K562 (cell line): Measurements from ENCODE around the gene PLD1. TPM values are rescaled to one million over a fixed set of nuclear protein-coding genes. Genes with fewer than 3 reads are reported as not detected.

ENCODE experiments used
- ATAC-seq: fragments of 200-7000 bp; cut with Tn5 transposase; 3 replicates; pipeline ENCODE4 v1.9.1; 2020; ENCODE audit warnings: moderate library complexity
- BruUV-seq: library from RNA; stranded (reverse); fragments of 400-500 nt; replicated peaks from 2 replicates; lab custom pipeline; 2021; lab: Mats Ljungman, UMichigan
- CTCF ChIA-PET: fragments of 300-600 bp; formaldehyde crosslinking; extraction: SDS; loops from one replicate; lab custom pipeline; 2021; ENCODE audit warnings: low intra/inter-chr PET ratio; lab: Yijun Ruan, JAX
- POLR2A ChIA-PET: fragments of 300-600, 350-650 bp; sonication (Branson Sonifier 250); formaldehyde crosslinking; extraction: SDS; loops from one replicate; lab custom pipeline; 2021; ENCODE audit warnings: antibody characterized with exemption, inconsistent platforms; lab: Yijun Ruan, JAX
- DNase-seq, 4 experiments: peaks; one replicate each; pipeline versions ENCODE4 v3.0.0 to v3.0.0-alpha.2; 2011 to 2018; ENCODE audit warnings: low spot score in 3 of 4, mixed read lengths in 3 of 4; ENCODE audit errors: extremely low read depth in 1 of 4
- FAIRE-seq: peaks from 2 replicates; lab custom pipeline; 2011; peaks lifted over from hg19 to GRCh38; lab: Jason Lieb, UNC
- H2AFZ ChIP-seq: 2 replicates; pipeline ENCODE4 v1.6.0; 2011; ENCODE audit warnings: low read depth, low read length, control low read depth, inconsistent platforms
- H3K27ac ChIP-seq: fragments of 200-600 bp; 3 replicates; pipeline ENCODE4 v1.8.0; 2011; ENCODE audit warnings: low read depth, mild to moderate bottlenecking, control low read depth, inconsistent platforms, low read length, moderate library complexity, mixed read lengths; ENCODE audit errors: extremely low read depth
- H3K27me3 ChIP-seq, 2 experiments: fragments of 300-600 bp in 1 of 2; 2 replicates in 1 of 2; 3 replicates in 1 of 2; pipeline versions ENCODE4 v1.6.0 to v1.8.0; 2011; ENCODE audit warnings: inconsistent platforms in 2 of 2, low read length in 2 of 2, mild to moderate bottlenecking in 1 of 2, mixed read lengths in 1 of 2, moderate library complexity in 1 of 2; ENCODE audit not compliant: control insufficient read depth in 2 of 2, insufficient read depth in 2 of 2
- H3K36me3 ChIP-seq: fragments of 300-600 bp; 3 replicates; pipeline ENCODE4 v1.8.0; 2011; ENCODE audit warnings: mild to moderate bottlenecking, low read length, inconsistent platforms; ENCODE audit not compliant: control insufficient read depth, insufficient read depth
- H3K4me1 ChIP-seq, 2 experiments: fragments of 200-600 bp in 1 of 2; replicated peaks in 1 of 2; 2 replicates in 1 of 2; 3 replicates in 1 of 2; pipeline versions ENCODE4 v1.5.1 to v1.8.0; 2011; ENCODE audit warnings: inconsistent platforms in 2 of 2, low read length in 2 of 2, mild to moderate bottlenecking in 1 of 2, mixed read lengths in 1 of 2, moderate library complexity in 1 of 2; ENCODE audit not compliant: control insufficient read depth in 2 of 2, insufficient read depth in 2 of 2
- H3K4me2 ChIP-seq: 2 replicates; pipeline ENCODE4 v1.6.1; 2011; ENCODE audit warnings: low read length, control low read depth, inconsistent platforms, mixed read lengths; ENCODE audit not compliant: insufficient read depth
- H3K4me3 ChIP-seq: fragments of 200-600 bp; sonication (generic), shearing (Covaris generic); 2 replicates; pipeline ENCODE4 v1.5.1; 2016; ENCODE audit warnings: control low read depth, inconsistent platforms
- H3K79me2 ChIP-seq: fragments of 200-600 bp; 3 replicates; pipeline ENCODE4 v1.8.0; 2011; ENCODE audit warnings: low read length, inconsistent platforms; ENCODE audit not compliant: control insufficient read depth, insufficient read depth
- H3K9ac ChIP-seq, 2 experiments: 2 replicates each; pipeline versions ENCODE4 v1.6.0 to v1.6.1; 2011; ENCODE audit warnings: low read depth in 2 of 2, low read length in 2 of 2, control low read depth in 1 of 2, inconsistent platforms in 1 of 2, mild to moderate bottlenecking in 1 of 2, mixed read lengths in 1 of 2; ENCODE audit not compliant: insufficient read depth in 1 of 2
- H3K9me1 ChIP-seq: one replicate; pipeline ENCODE4 v1.6.0; 2011; ENCODE audit warnings: inconsistent platforms, mild to moderate bottlenecking, low read length, moderate library complexity; ENCODE audit not compliant: control insufficient read depth, insufficient read depth
- H3K9me3 ChIP-seq: replicated peaks from 2 replicates; pipeline ENCODE4 v1.5.1; 2011; ENCODE audit warnings: low read depth, low read length, inconsistent platforms; ENCODE audit not compliant: control insufficient read depth, insufficient read depth
- H4K20me1 ChIP-seq: replicated peaks from 2 replicates; pipeline ENCODE4 v1.6.1; 2011; ENCODE audit warnings: low read length, inconsistent platforms, mixed read lengths; ENCODE audit not compliant: control insufficient read depth, insufficient read depth
- MGA ChIP-seq: fragments of 450-650 bp; IDR thresholded peaks from 2 replicates; pipeline ENCODE4 v1.6.1; 2016; ENCODE audit warnings: mild to moderate bottlenecking, moderate library complexity
- ZBTB12 ChIP-seq: fragments of 250-450 bp; sonication (Bioruptor Pico); IDR thresholded peaks from 2 replicates; pipeline ENCODE4 v1.4.0; 2020
- WGBS: fragments of 100-300 bp; shearing (Covaris generic); methylation state at CpG from one replicate; pipeline ENCODE4 v1.1.6; 2016; ENCODE audit warnings: low coverage, mixed read lengths; ENCODE audit not compliant: insufficient coverage; ENCODE audit errors: missing lambda C conversion rate; 5-methylcytosine and 5-hydroxymethylcytosine counted together
- in situ Hi-C: fragments of 300-500 bp; cut with MboI; formaldehyde crosslinking; loops from 4 replicates; pipeline ENCODE4 v1.15.0; 2018; ENCODE audit warnings: inconsistent platforms, mixed read lengths
- intact Hi-C: fragments of 100-400 bp; cut with micrococcal nuclease; formaldehyde crosslinking; loops from 2 replicates; pipeline ENCODE4 v1.14.2; 2022
- polyA plus RNA-seq, 8 experiments: library from polyadenylated mRNA; depleted of rRNA in 4 of 8; stranded (reverse) in 5 of 8; unstranded in 3 of 8; fragments of >200 nt; fragmentation: Nextera tagmentation in 2 of 8; fragmentation: Illumina TruSeq in 1 of 8; extraction: Ambion mirVana in 2 of 8; extraction: Trizol in 1 of 8; gene quantifications; 2 replicates each; pipeline versions ENCODE4 v1.2.1 to v1.2.3, GENCODE V29; 2011 to 2014; ENCODE audit warnings: inconsistent platforms in 1 of 8, missing spikeins in 1 of 8
- total RNA-seq, 7 experiments: library from RNA; depleted of rRNA in 6 of 7; stranded (reverse); fragments of >200 nt in 6 of 7; fragmentation: Illumina TruSeq in 2 of 7; extraction: Trizol in 2 of 7; gene quantifications; 2 replicates each; pipeline versions ENCODE4 v1.2.1 to v1.2.3, GENCODE V29; 2011 to 2021; ENCODE audit warnings: low replicate concordance in 1 of 7

Gene PLD1
- total and polyA plus RNA-seq, 9 of the 15 experiments (the other 6 are each of a cell fraction or from before 2014, with no cell fraction given) = 8.4 to 26.1 (median 18.6) TPM

GRCh38 chr3:171718493-171719185 lies 91.6 kb downstream of the PLD1 start:
- Histone ChIP-seq H3K4me2 (no peak overlapping the region), H3K36me3 (peaks cover 5% of the 10 kb centered on the region; the same call in 2 of the 3 replicates), H3K4me3 (no peak overlapping the region), H3K27ac (no peak overlapping the region), H3K4me1 (no peaks in the 10 kb centered on the region), H3K9me3 (peaks cover 5% of the 10 kb centered on the region; the same call in 1 of the 2 replicates), H3K9me1 (no peaks in the 10 kb centered on the region), H4K20me1 (no peaks in the 10 kb centered on the region), H3K9ac (no peak overlapping the region), H2AFZ (no peak overlapping the region), H3K79me2 (no peaks in the 10 kb centered on the region), H3K27me3 (no peaks in the 10 kb centered on the region)
- WGBS = 55% methylated on average over 4 of the region's 4 CpGs
- intact Hi-C loops = no loop called here
- no peak for FAIRE-seq
- BruUV-seq = no TSS peak
- no peak for DNase-seq
- TF ChIP-seq ZBTB12 = no peak
- 0 out of 2 replicates have a peak, but pooled peaks have one; percentile 37 for TF ChIP-seq MGA
- ChIA-PET CTCF (no interaction called here), POLR2A (no interaction called here)
- no peak for ATAC-seq
- in situ Hi-C loops = no loop called here
